ENCODE data around the gene CTTNBP2.

- TF ChIP-seq POLR2A (IDR thresholded peaks at IDR 0.05) (no peak), CTCF (IDR thresholded peaks at IDR 0.05) (no peak)
Measured at GRCh38 chr7:117806011-117806410, 67.2 kb downstream of the CTTNBP2 start.
